ENCODE measurements around the gene TOP3A. TPM values are rescaled to one million over a fixed set of nuclear protein-coding genes. Genes with fewer than 3 reads are reported as not detected.

The TOP3A gene
- total RNA-seq, 2 experiments from 2014 or later, result 61.8 to 65.7 TPM

DNA sequence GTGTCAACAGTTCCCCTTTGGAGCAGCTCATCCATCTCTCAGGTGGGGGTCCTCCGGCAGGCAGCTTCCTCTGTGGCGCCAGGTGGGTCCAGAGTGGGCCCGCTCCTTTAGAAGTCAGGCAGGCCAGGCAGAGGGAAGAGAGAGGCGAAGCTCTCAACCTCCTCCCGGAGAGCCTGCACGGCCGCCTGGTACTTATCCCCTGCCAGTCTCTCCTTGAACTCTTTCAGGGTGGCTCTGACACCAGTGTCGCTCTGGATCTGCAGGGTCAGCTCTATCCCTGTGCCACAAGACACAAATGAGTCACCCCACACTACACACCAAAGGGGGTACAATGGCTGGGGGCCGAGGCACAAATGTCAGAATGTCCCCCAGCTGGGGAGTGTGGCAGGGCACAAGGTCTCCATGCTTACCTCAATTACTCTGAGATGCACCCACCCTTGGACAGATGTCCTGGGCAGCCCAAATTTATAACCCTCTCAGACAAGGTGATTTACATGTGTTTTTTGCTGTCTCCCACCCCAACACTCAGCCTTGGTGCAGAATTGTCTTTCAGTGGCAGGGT lies 13.9 kb upstream of the TOP3A start:
- Mint-ChIP-seq H3K36me3 (ENCODE audit: low read depth) (peaks cover 16% of the 10 kb centered on the region), H3K4me1 (ENCODE audit: low read depth) (peaks cover 25% of the 10 kb centered on the region), H3K4me3 (no peak overlapping the region), H3K9me3 (no peaks in the 10 kb centered on the region), H3K27ac (no peak overlapping the region), H3K27me3 (no peaks in the 10 kb centered on the region)
- intact Hi-C loops (cut with micrococcal nuclease), result no loop called here
- ChIA-PET POLR2A (interaction anchor here (0.5 to 1.6 kb wide), 2 partner anchors 11 to 15 kb away, joined by 3 to 4 read pairs; no protein-coding TSS in a partner anchor), CTCF (interaction anchor here (0.6 to 1.2 kb wide), 2 partner anchors 29 to 80 kb away, joined by 3 to 4 read pairs; no protein-coding TSS in a partner anchor)
- TF ChIP-seq, protein P1, sequence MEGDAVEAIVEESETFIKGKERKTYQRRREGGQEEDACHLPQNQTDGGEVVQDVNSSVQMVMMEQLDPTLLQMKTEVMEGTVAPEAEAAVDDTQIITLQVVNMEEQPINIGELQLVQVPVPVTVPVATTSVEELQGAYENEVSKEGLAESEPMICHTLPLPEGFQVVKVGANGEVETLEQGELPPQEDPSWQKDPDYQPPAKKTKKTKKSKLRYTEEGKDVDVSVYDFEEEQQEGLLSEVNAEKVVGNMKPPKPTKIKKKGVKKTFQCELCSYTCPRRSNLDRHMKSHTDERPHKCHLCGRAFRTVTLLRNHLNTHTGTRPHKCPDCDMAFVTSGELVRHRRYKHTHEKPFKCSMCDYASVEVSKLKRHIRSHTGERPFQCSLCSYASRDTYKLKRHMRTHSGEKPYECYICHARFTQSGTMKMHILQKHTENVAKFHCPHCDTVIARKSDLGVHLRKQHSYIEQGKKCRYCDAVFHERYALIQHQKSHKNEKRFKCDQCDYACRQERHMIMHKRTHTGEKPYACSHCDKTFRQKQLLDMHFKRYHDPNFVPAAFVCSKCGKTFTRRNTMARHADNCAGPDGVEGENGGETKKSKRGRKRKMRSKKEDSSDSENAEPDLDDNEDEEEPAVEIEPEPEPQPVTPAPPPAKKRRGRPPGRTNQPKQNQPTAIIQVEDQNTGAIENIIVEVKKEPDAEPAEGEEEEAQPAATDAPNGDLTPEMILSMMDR (IDR thresholded peaks at IDR 0.05), result no peak
- ATAC-seq, result no peak
- DNase-seq, result no peak

DNA sequence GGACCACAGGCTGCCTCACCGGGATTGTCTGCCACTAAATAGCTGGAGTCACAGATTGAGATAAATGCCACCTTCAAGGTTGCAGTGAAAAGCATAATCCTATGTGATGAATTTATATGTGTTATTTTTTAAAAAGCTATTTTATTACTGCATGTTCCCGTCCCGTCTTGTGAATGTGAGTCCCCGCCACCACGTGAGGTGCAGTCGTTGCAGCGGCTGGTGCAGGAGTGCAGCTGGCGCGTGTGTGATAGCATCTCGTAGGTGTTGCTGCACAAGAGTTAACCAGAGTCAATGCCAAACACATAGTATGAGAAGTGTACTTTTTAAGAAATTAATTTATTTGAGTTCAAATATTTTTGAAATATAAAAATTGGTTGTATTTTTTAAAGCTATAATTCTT lies 12.8 kb upstream of the TOP3A start:
- no peak for ATAC-seq
- DNase-seq, result no peak
- H3K27ac Mint-ChIP-seq, result no peak overlapping the region
- TF ChIP-seq, protein P1 (IDR thresholded peaks at IDR 0.05), result no peak
- ChIA-PET POLR2A (interaction anchor here (0.6 to 1.8 kb wide), 5 partner anchors 9 to 67 kb away, joined by 3 to 4 read pairs (median 3); partner anchors contain the start of gene MIEF2), CTCF (interaction anchor here (1.0 kb wide), 1 partner anchor 12 kb away, joined by 3 read pairs; no protein-coding TSS in a partner anchor)
- peaks cover 22% of the 10 kb centered on the region for H3K4me1 Mint-ChIP-seq (ENCODE audit: low read depth)
- no peaks in the 10 kb centered on the region for H3K9me3 Mint-ChIP-seq
- intact Hi-C loops (cut with micrococcal nuclease), result no loop called here
- H3K27me3 Mint-ChIP-seq, result no peaks in the 10 kb centered on the region
- H3K4me3 Mint-ChIP-seq, result no peak overlapping the region
- peaks cover 19% of the 10 kb centered on the region for H3K36me3 Mint-ChIP-seq (ENCODE audit: low read depth)

DNA sequence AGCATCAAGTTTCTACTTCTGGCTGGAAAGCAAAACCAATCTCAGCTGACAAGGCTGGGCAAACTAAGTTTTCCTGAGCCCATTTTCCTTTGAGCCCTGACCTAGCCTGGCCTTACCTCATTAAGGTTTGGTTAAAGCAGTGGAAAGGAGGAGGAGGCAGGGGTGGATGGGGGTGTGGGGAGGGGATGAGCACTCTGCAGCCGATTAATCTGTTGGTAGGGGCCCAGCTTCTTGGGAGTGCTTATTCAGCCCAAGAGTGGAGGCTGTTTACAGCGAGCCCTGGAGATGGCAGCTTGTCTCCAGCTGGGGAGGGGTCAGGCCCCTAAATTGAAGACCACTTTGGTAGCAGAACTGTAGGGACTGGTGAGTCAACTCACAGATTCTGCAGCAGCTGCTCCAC lies 12.3 kb upstream of the TOP3A start:
- Mint-ChIP-seq H3K36me3 (ENCODE audit: low read depth) (peaks cover 19% of the 10 kb centered on the region), H3K27me3 (no peaks in the 10 kb centered on the region), H3K4me1 (ENCODE audit: low read depth) (peaks cover 18% of the 10 kb centered on the region), H3K27ac (no peak overlapping the region), H3K4me3 (no peak overlapping the region), H3K9me3 (no peaks in the 10 kb centered on the region)
- DNase-seq (no peak), ATAC-seq (no peak)
- ChIA-PET POLR2A (interaction anchor here (1.0 to 1.8 kb wide), 2 partner anchors 9 kb away, joined by 3 to 4 read pairs; no protein-coding TSS in a partner anchor), CTCF (interaction anchor here (1.0 kb wide), 1 partner anchor 11 kb away, joined by 3 read pairs; no protein-coding TSS in a partner anchor)
- TF ChIP-seq, protein P1 (IDR thresholded peaks at IDR 0.05), result no peak
- intact Hi-C loops (cut with micrococcal nuclease), result no loop called here

DNA sequence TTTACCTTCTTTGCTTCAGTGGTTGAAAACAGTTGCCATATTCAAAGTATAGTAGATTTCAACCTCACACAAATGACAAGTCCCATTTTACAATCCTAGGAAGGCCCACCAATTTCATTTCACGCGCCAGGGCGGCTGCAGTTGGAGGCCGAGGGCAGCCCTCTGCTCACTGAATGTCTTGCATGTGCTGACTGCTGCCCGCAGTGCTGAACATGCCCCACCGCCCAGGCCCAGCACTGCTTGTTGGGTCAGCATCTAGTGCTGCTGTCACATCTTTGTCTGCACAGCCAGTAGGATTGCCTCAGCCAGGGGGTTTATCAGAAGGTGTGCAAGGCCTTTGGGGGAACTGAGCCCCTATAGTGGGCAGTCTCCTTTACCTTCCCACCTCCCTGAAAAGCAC lies 11.8 kb upstream of the TOP3A start:
- H3K9me3 Mint-ChIP-seq, result no peaks in the 10 kb centered on the region
- H3K36me3 Mint-ChIP-seq (ENCODE audit: low read depth), result peaks cover 15% of the 10 kb centered on the region
- no peak for DNase-seq
- POLR2A ChIA-PET, result interaction anchor here (1.8 kb wide), 1 partner anchor 9 kb away, joined by 4 read pairs; no protein-coding TSS in a partner anchor
- CTCF ChIA-PET, result interaction anchor here (1.0 kb wide), 1 partner anchor 11 kb away, joined by 3 read pairs; no protein-coding TSS in a partner anchor
- no peak overlapping the region for H3K4me3 Mint-ChIP-seq
- peaks cover 15% of the 10 kb centered on the region for H3K4me1 Mint-ChIP-seq (ENCODE audit: low read depth)
- intact Hi-C loops (cut with micrococcal nuclease), result no loop called here
- H3K27ac Mint-ChIP-seq, result peak overlapping the region; percentile 9
- TF ChIP-seq, protein P1 (IDR thresholded peaks at IDR 0.05), result no peak
- ATAC-seq, result no peak
- no peaks in the 10 kb centered on the region for H3K27me3 Mint-ChIP-seq

DNA sequence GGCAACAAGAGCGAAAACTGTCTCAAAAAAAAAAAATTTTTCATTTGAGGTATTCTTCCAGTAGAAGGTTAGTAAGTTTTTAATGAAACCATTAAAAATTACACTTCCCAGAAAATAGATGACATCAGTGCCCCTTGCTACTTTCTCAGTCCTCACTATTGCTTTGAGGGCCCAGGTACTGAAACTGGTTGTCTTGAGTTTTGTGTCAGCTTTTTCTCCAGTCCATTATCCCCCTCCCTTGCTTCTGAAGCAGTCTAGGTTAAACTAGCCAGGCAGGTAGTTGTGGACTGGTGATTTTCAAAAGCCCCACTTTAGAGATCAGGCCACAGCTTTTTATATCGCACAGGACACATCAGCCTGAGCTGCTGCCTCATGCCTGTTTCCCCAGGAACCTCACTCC lies 11.2 kb upstream of the TOP3A start:
- intact Hi-C loops (cut with micrococcal nuclease), result no loop called here
- TF ChIP-seq, protein P1 (IDR thresholded peaks at IDR 0.05), result no peak
- Mint-ChIP-seq H3K27me3 (no peaks in the 10 kb centered on the region), H3K9me3 (no peaks in the 10 kb centered on the region), H3K27ac (peak overlapping the region; percentile 9), H3K4me3 (no peak overlapping the region), H3K36me3 (ENCODE audit: low read depth) (peaks cover 14% of the 10 kb centered on the region), H3K4me1 (ENCODE audit: low read depth) (peaks cover 13% of the 10 kb centered on the region)
- CTCF ChIA-PET, result no interaction called here
- no peak for ATAC-seq
- DNase-seq, result no peak
- POLR2A ChIA-PET, result no interaction called here

Data from activated CD8-positive, alpha-beta T cell treated with anti-CD3 and anti-CD28 coated beads for 36 hours (primary cell).